ENCODE measurements around the gene SGO2. TPM values are rescaled to one million over a fixed set of nuclear protein-coding genes. Genes with fewer than 3 reads are reported as not detected.

The SGO2 gene
- total and polyA plus RNA-seq, 2 of the 13 experiments (the other 11 are each of a cell fraction or from before 2014, with no cell fraction given), result 5.1 to 16.2 TPM

GRCh38 chr2:200585730-200586643, 60.0 kb downstream of the SGO2 start, which contains the start of gene AOX1 (continued):
- TF ChIP-seq DZIP1 (CRISPR knock-in tag; IDR thresholded peaks at IDR 0.05), result peak; percentile 52; the same call in 1 of the 2 replicates
- TF ChIP-seq ZNF780A (CRISPR knock-in tag; IDR thresholded peaks at IDR 0.05), result no peak
- peak; percentile 82; the same call in 1 of the 2 replicates for TF ChIP-seq ZSCAN20 (CRISPR knock-in tag; IDR thresholded peaks at IDR 0.05; ENCODE audit: borderline replicate concordance)
- peak; percentile 73 for TF ChIP-seq ZMYM2 (CRISPR knock-in tag; IDR thresholded peaks at IDR 0.05)
- peak; percentile 92 for TF ChIP-seq ZNF124 (CRISPR knock-in tag; IDR thresholded peaks at IDR 0.05)
- TF ChIP-seq ZNF451 (CRISPR knock-in tag; IDR thresholded peaks at IDR 0.05), result peak; percentile 23; the same call in 1 of the 2 replicates
- TF ChIP-seq ERF (CRISPR knock-in tag; IDR thresholded peaks at IDR 0.05), result 0 out of 2 replicates have a peak, but pooled peaks have one; percentile 35
- TF ChIP-seq ZNF660 (CRISPR knock-in tag; IDR thresholded peaks at IDR 0.05; ENCODE audit: borderline replicate concordance, low read depth), result no peak
- TF ChIP-seq ARID2 (CRISPR knock-in tag; IDR thresholded peaks at IDR 0.05; ENCODE audit: borderline replicate concordance), result no peak
- TF ChIP-seq TERF1 (CRISPR knock-in tag; IDR thresholded peaks at IDR 0.05), result no peak
- TF ChIP-seq ZNF891 (CRISPR knock-in tag; IDR thresholded peaks at IDR 0.05), result peak; percentile 77
- TF ChIP-seq ELK4 (CRISPR knock-in tag; IDR thresholded peaks at IDR 0.05; ENCODE audit: borderline replicate concordance), result no peak
- TF ChIP-seq ZNF816 (CRISPR knock-in tag; IDR thresholded peaks at IDR 0.05; ENCODE audit: borderline replicate concordance), result no peak
- TF ChIP-seq KDM6A (CRISPR knock-in tag; IDR thresholded peaks at IDR 0.05; ENCODE audit: low read depth), result no peak
- TF ChIP-seq MNT (IDR thresholded peaks at IDR 0.05), result peak; percentile 34; the same call in 1 of the 2 replicates
- no peak; the same call in 1 of the 2 replicates for TF ChIP-seq ZNF737 (CRISPR knock-in tag; IDR thresholded peaks at IDR 0.05; ENCODE audit: borderline replicate concordance)
- TF ChIP-seq ZBTB3 (CRISPR knock-in tag; IDR thresholded peaks at IDR 0.05; ENCODE audit: borderline replicate concordance, low read depth), result no peak
- no peak for TF ChIP-seq FOXA3 (CRISPR knock-in tag; IDR thresholded peaks at IDR 0.05)
- no peak for TF ChIP-seq NFRKB (IDR thresholded peaks at IDR 0.05)
- peak; percentile 75; the same call in 1 of the 2 replicates for TF ChIP-seq ATF7-NPFF (CRISPR knock-in tag; IDR thresholded peaks at IDR 0.05; ENCODE audit: low read depth)
- TF ChIP-seq MEF2D (CRISPR knock-in tag; IDR thresholded peaks at IDR 0.05), result peak; percentile 8; the same call in 1 of the 2 replicates
- no peak for TF ChIP-seq ATF7 (IDR thresholded peaks at IDR 0.05)
- peak; percentile 59; the same call in 1 of the 2 replicates for TF ChIP-seq ATF7 (CRISPR knock-in tag; IDR thresholded peaks at IDR 0.05)

All from HepG2 (cell line).